ENCODE data around the gene RPTOR. TPM values are rescaled to one million over a fixed set of nuclear protein-coding genes. Genes with fewer than 3 reads are reported as not detected.
"Not testable (repeated sequence)": the region's sequence is repeated elsewhere in the genome, so short reads cannot be mapped to it uniquely, and the experiment has no call there.

Gene RPTOR
- total RNA-seq, 1 experiment from 2014 or later: 27.0 TPM

DNA sequence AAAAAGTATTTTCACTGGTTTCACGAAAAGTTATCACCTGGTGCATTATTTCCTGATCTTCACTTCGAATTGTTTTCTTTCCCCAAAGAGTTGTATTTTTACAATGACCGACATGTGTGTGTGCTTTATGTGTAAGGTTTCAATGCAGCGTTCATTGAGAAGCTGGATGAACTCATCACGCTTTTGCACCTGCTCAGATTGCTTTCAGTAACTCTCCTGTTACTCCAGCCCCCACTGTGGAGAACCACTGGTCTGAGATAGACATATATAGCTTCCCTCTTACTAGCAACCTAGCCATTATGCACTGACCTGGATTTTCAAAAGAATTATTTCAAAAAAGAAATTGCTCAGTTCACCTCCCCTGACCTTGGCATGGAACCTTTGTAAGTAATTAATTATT, 268.7 kb downstream of the RPTOR start:
- Histone ChIP-seq H3K27ac (no peak overlapping the region), H3K9me3 (replicated peaks) (no peaks in the 10 kb centered on the region), H3K27me3 (replicated peaks) (no peaks in the 10 kb centered on the region), H3K36me3 (peaks cover 8% of the 10 kb centered on the region; the same call in 1 of the 2 replicates), H3K4me1 (replicated peaks) (peaks cover 8% of the 10 kb centered on the region), H3K4me3 (no peak overlapping the region)
- no peak for DNase-seq (ENCODE audit: low read depth in 1 of 2, low spot score in 2 of 2)

DNA sequence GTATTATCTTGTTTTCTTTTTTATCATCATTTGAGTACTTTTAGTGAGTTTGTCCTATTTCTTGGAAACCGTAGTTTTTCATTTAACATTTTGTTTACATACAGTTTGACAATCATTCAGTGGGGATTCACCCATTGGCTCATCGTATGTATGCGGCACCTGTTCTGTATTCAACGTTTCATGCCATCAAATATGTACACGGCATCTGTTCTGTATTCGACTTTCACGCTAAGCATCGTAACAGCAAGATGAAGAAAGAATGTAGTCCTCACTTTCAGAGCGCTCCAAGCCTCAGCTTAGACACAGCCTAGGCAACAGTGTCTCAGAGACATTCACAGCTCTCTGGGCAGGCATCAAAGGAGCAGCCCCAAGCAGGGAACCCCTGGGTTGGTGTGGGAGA, 269.9 kb downstream of the RPTOR start:
- H3K27me3 ChIP-seq (replicated peaks): no peaks in the 10 kb centered on the region
- H3K9me3 ChIP-seq (replicated peaks): no peaks in the 10 kb centered on the region
- DNase-seq (ENCODE audit: low read depth in 1 of 2, low spot score in 2 of 2): no peak

DNA sequence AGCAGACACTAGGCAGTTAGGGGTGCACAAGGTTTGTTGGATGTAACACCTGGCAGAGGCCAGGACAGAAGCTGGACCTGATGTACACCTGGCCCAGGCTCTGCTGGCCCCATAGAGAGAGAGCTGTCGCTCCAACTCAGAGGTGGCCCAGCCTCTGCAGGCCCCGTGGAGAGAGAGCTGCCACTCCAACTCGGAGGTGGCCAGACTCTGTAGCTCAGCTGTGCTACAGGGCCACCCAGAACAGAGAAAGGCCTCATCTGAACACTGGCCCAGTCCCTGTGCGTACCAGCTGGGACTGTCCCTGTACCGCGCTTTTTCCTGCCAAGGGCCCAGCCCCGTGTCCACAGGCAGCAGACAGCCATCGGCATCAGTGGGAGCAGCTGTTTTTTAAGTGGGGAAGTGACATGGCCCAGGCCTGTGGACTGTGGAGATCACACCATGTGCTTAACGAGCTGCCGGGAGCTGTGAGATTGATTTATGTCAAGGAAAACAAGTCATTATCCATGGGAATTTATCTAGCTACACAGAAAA, 270.6 kb downstream of the RPTOR start:
- DNase-seq (ENCODE audit: low read depth in 1 of 2, low spot score in 2 of 2): no peak
- no peak overlapping the region for H3K4me3 ChIP-seq
- no peaks in the 10 kb centered on the region for H3K9me3 ChIP-seq (replicated peaks)
- H3K27ac ChIP-seq: no peak overlapping the region
- peaks cover 8% of the 10 kb centered on the region; the same call in 1 of the 2 replicates for H3K36me3 ChIP-seq
- H3K4me1 ChIP-seq (replicated peaks): peaks cover 8% of the 10 kb centered on the region
- H3K27me3 ChIP-seq (replicated peaks): no peaks in the 10 kb centered on the region

More for the DNA sequence above, 269.9 kb downstream of the RPTOR start:
- Histone ChIP-seq H3K36me3 (peaks cover 8% of the 10 kb centered on the region; the same call in 1 of the 2 replicates), H3K4me3 (no peak overlapping the region), H3K27ac (no peak overlapping the region), H3K4me1 (replicated peaks) (peaks cover 8% of the 10 kb centered on the region)

DNA sequence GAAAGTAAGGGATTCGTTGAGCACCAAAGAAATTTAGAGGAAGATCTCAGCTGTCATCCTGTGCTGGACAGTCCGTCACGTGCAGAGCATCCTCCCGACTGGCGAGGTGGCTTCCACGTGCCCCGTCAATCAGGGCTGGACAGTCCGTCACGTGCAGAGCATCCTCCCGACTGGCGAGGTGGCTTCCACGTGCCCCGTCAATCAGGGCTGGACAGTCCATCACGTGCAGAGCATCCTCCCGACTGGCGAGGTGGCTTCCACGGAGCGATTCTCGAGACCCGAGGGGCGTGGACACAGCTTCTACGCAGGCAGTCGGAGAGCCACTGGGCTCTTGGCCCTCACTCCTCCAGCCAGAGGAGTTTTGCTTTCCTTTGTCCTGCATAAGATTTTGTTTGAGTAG, 271.1 kb downstream of the RPTOR start:
- not testable (repeated sequence) for H3K36me3 ChIP-seq; H3K27me3 ChIP-seq (replicated peaks); DNase-seq (ENCODE audit: low read depth in 1 of 2, low spot score in 2 of 2); H3K4me1 ChIP-seq (replicated peaks); H3K9me3 ChIP-seq (replicated peaks); H3K27ac ChIP-seq; H3K4me3 ChIP-seq

DNA sequence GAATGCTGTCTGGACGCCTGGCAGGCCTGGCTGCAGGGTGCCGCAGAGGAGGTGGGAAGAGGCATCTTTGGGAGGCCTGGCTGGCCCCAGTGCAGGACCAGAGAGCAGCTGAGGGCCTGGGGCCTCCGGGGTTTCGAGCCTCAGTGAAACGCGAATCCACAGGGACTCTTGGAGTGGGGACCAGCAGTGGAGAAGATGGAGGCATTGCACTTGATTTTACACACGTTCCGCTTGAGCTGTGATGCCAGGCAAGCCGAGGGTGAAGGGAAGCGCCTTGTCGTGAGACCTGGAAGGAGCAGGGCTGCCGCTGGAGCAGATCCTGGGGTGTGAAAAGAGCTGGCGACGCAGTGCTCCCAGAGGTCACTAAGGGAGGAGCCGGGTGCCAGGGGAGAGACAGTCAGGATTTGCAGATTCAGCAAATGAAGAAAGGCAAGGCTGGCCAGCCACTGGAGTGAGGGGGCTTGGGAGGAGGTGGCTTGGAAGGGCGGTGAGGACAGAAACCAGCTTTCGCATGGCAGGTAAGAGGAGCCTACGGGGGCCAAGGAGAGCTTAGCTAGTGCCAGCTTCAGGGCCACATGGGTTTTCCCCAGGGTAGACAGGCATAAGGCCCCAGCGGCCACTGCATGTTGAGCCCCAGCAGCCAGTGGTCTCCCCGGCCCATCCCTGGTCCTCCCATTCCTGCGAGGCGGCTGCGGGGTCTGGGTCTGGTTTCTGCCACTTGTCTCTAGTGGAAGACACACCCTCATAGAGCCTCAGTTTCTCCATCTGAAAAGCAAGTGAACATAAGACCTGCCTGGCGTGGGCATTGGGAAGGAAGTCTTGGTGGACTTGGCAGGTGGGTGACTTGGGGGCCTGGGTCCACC, 271.8 kb downstream of the RPTOR start:
- H3K4me3 ChIP-seq: no peak overlapping the region
- peaks cover 8% of the 10 kb centered on the region for H3K4me1 ChIP-seq (replicated peaks)
- no peak overlapping the region for H3K27ac ChIP-seq
- no peaks in the 10 kb centered on the region for H3K27me3 ChIP-seq (replicated peaks)
- DNase-seq (ENCODE audit: low read depth in 1 of 2, low spot score in 2 of 2): no peak
- no peaks in the 10 kb centered on the region for H3K9me3 ChIP-seq (replicated peaks)
- peaks cover 9% of the 10 kb centered on the region for H3K36me3 ChIP-seq

DNA sequence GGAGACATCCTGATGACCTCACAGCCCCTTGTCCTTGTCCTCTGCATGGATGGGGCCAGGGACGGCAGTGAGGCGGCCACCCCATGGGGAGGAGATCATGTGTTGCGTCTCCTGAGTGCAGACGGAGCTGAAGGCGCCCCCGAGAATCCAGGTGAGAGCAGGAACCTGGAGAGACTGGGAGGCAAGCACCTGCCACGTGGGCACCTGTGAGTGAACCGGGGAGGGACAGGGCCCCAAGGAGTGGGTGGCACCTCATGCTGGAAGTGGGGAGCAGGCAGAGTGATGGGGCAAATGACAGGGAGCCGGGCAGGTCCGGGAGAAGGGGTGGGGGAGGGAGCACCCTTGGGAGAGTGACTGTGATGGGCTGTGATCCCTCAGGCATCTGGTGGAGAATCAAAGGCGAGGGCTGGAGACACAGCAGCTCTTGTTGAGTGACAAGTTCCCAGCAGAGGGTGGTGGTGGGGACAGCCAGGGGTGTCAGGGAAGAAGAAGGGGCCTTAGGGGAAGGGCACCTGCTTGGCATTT, 272.7 kb downstream of the RPTOR start:
- Histone ChIP-seq H3K27ac (no peak overlapping the region), H3K27me3 (replicated peaks) (no peaks in the 10 kb centered on the region), H3K36me3 (peaks cover 16% of the 10 kb centered on the region), H3K4me3 (no peak overlapping the region), H3K4me1 (replicated peaks) (peaks cover 8% of the 10 kb centered on the region), H3K9me3 (replicated peaks) (no peaks in the 10 kb centered on the region)
- no peak for DNase-seq (ENCODE audit: low read depth in 1 of 2, low spot score in 2 of 2)

DNA sequence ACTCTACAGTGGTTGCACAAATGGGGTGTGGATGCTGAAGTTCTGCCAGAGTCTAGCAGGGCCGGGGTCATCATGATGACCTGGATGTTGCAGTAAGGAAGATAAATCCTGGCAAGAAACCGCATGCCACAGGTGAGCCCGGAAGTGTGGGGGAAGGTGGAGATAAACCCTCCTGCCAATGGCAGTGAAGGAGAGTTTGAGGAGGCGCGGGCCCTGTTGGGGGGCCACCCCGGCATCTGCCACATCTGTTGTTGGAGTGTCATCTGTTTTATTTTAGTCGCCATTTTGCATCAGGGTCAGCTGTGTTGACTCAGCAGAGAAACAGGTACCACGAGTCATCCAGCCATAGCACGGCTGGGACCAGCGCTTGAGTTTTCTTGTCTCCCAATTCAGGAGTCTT, 273.2 kb downstream of the RPTOR start:
- H3K4me3 ChIP-seq: no peak overlapping the region
- no peaks in the 10 kb centered on the region for H3K27me3 ChIP-seq (replicated peaks)
- peaks cover 8% of the 10 kb centered on the region for H3K4me1 ChIP-seq (replicated peaks)
- peaks cover 17% of the 10 kb centered on the region for H3K36me3 ChIP-seq
- no peak for DNase-seq (ENCODE audit: low read depth in 1 of 2, low spot score in 2 of 2)
- H3K27ac ChIP-seq: no peak overlapping the region
- no peaks in the 10 kb centered on the region for H3K9me3 ChIP-seq (replicated peaks)

DNA sequence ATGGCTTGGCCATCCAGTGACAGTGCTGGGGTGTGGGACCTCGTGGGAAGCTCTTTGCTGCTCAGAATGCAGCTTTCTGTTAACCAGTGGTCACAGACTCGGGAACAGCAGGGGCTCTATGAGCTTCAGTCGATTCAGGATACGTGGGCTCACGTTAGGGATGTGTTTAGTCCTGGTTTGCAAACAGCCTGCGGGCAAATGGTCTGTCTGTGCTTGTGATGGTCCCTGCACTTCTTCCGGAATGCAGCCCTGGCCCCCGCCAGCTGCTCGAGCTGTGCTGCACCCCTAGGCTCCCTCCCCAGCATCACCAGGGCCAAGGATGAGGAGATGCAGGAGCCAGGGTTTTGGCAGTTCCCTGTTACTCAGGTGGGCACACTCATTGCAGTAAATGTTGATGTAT, 274.2 kb downstream of the RPTOR start:
- no peak for DNase-seq (ENCODE audit: low read depth in 1 of 2, low spot score in 2 of 2)
- H3K4me1 ChIP-seq (replicated peaks): peaks cover 8% of the 10 kb centered on the region

DNA sequence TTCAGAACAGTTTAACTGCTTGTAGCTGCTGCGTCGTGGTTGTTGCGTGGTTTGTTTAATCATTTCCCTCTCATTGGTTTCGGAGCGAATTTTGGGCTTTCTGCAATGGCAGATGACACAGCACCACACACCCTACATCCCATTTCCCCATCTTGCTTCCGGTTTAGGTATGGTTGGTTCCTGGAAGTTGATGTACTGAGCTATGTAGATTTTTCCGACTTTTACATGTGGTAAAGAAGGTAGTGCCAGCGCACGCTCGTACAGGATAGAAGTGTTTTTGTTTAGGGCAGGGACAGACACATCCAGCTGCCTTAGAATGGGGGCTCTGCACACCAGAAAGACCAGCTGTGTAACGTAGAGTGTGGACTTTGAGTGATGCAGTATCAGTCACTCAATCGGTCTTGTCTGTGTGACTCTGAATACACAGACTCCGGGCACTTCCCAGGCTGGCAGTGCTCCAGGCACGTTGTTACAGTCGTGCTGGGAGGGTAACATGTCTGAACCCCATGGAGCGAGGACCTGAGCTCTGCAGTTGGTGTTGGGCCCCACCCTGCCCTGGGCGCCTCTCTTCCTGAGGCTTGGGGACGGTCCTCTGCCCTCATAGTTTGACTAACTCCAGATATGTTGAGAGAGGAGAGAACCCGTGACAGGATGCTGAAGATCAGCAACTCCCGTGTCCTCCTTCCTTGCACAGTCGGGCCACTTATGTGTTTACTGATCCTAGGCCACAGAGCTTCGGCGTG, 275.0 kb downstream of the RPTOR start:
- Histone ChIP-seq H3K27ac (no peak overlapping the region), H3K4me1 (replicated peaks) (peaks cover 8% of the 10 kb centered on the region), H3K9me3 (replicated peaks) (no peaks in the 10 kb centered on the region), H3K36me3 (peaks cover 31% of the 10 kb centered on the region), H3K27me3 (replicated peaks) (no peaks in the 10 kb centered on the region), H3K4me3 (no peak overlapping the region)
- DNase-seq (ENCODE audit: low read depth in 1 of 2, low spot score in 2 of 2): no peak

More for the DNA sequence above, 274.2 kb downstream of the RPTOR start:
- H3K4me3 ChIP-seq: no peak overlapping the region
- H3K36me3 ChIP-seq: peaks cover 27% of the 10 kb centered on the region
- no peaks in the 10 kb centered on the region for H3K27me3 ChIP-seq (replicated peaks)
- no peak overlapping the region for H3K27ac ChIP-seq
- no peaks in the 10 kb centered on the region for H3K9me3 ChIP-seq (replicated peaks)

DNA sequence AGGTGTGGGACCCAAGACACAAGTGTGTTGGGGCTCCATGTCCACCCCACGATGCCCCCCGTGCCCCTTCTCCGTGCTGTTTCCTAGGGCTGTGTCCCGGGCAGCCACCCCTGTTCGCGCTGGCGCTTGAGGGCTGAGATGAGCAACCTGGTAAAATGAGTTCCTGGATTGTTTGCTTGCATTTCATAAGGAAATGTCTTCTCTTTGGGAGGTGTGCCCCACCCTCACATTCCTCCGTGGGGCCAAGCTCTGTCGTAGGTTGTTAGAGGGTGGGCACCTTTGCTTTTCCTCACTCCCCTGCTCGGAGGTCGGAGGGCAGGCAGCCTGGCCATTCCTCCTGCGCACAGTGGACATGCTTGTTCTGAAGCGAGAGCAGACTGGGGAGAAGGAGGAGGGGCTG, 275.7 kb downstream of the RPTOR start:
- Histone ChIP-seq H3K27ac (no peak overlapping the region), H3K4me1 (replicated peaks) (peaks cover 8% of the 10 kb centered on the region), H3K36me3 (peaks cover 31% of the 10 kb centered on the region), H3K27me3 (replicated peaks) (no peaks in the 10 kb centered on the region), H3K4me3 (no peak overlapping the region), H3K9me3 (replicated peaks) (no peaks in the 10 kb centered on the region)
- no peak for DNase-seq (ENCODE audit: low read depth in 1 of 2, low spot score in 2 of 2)

DNA sequence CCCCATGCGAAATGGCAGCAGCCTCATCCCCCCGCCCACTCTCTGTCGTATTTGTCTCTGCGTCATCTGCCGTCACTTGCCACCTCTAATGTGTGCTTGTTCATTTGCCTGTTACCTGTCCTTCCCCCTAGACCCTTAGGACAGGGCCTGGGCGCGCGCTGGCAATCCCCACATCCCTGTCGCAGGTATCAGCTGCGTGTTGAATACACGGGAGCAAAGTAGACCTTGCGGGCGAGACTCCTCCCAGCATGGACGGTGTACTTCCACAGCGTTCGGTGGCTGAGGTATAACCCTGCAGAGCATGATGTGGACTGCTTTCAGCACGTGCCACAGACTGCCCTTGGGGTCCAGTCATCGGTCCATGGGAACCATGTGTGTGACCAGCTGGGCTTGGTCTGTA, 276.9 kb downstream of the RPTOR start:
- no peaks in the 10 kb centered on the region for H3K9me3 ChIP-seq (replicated peaks)
- no peaks in the 10 kb centered on the region for H3K27me3 ChIP-seq (replicated peaks)
- peaks cover 10% of the 10 kb centered on the region for H3K4me1 ChIP-seq (replicated peaks)
- peaks cover 42% of the 10 kb centered on the region for H3K36me3 ChIP-seq
- no peak overlapping the region for H3K4me3 ChIP-seq
- H3K27ac ChIP-seq: no peak overlapping the region
- DNase-seq (ENCODE audit: low read depth in 1 of 2, low spot score in 2 of 2): no peak

DNA sequence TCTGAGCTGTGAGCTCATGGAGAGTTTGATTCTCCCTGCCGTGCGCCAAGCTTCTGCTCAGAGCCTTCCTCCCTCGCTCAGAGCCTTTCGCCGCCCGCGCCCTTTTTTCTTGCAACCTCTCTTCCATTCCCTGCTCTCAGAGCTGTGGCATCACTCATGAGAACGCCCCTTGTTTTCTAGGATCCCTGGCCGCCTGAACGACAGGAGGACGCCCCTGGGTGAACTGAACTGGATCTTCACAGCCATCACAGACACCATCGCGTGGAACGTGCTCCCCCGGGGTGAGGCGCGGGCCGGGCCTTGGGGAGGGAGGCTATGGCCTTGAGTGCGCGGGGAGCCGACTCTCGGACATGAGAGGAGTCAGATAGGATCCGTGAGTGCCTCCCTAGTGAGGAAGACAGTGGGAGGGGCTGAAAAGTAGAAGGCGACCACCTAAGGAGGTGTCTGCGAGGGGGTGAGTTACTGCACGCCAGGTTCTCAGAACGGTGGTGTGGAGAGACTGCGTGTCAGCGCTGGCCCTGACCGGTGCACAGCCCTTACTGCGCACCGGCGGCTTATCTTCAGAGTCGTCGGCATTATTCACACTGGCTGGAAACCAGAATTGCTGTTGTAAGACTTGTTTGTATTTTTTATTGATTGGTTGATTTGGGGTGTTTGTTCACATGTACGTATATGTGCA, 277.5 kb downstream of the RPTOR start:
- Histone ChIP-seq H3K4me3 (no peak overlapping the region), H3K9me3 (replicated peaks) (no peaks in the 10 kb centered on the region), H3K36me3 (peaks cover 48% of the 10 kb centered on the region), H3K27ac (no peak overlapping the region), H3K27me3 (replicated peaks) (no peaks in the 10 kb centered on the region), H3K4me1 (replicated peaks) (peaks cover 17% of the 10 kb centered on the region)
- no peak for DNase-seq (ENCODE audit: low read depth in 1 of 2, low spot score in 2 of 2)

DNA sequence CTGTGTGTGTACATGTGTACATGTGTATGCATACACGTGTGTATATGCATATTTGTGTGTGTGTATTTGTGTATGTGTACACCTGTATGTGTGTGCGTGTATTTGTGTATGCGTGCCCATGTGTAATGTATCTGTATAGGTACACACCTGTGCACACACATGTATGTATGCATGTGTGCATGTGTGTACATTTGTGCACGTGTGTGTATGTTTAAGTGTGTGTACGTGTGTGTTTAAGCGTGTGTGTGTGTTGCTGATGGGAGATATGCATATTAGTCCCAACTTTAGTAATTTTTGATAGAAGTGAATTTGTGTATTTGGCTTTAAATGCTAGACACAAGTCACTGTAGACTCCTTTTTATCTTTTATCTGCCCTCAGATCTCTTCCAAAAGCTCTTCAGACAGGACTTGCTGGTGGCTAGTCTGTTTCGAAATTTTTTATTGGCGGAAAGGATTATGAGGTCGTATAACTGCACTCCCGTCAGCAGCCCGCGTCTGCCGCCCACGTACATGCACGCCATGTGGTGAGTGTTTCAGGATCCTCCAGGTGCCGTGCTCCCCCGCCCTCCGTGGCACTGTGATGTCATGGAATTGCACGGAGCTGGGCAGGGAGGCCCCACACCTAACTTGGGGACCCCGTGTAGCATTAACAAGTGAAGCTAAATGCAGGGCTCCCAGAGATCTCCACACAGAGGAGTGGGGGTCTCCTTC, 278.2 kb downstream of the RPTOR start:
- Histone ChIP-seq H3K36me3 (peaks cover 52% of the 10 kb centered on the region), H3K27me3 (replicated peaks) (no peaks in the 10 kb centered on the region), H3K4me1 (replicated peaks) (peaks cover 21% of the 10 kb centered on the region), H3K27ac (no peak overlapping the region), H3K9me3 (replicated peaks) (no peaks in the 10 kb centered on the region), H3K4me3 (no peak overlapping the region)
- no peak for DNase-seq (ENCODE audit: low read depth in 1 of 2, low spot score in 2 of 2)

Measured in SJSA1 (cell line).